ENCODE data around the gene TMEM161A.
"Not testable (repeated sequence)": the region's sequence is repeated elsewhere in the genome, so short reads cannot be mapped to it uniquely, and the experiment has no call there.

TMEM161A gene

GRCh38 chr19:19152668-19153384, 14.5 kb upstream of the TMEM161A start:
- no peak for DNase-seq (ENCODE audit: low read depth)
- H3K4me3 ChIP-seq (ENCODE audit: low read depth, low read length), result no peak overlapping the region
- TF ChIP-seq CTCF (conservative IDR thresholded peaks at IDR 0.05; ENCODE audit: low read depth, low read length), result no peak

GRCh38 chr19:19151418-19151817, 13.1 kb upstream of the TMEM161A start:
- TF ChIP-seq CTCF (conservative IDR thresholded peaks at IDR 0.05; ENCODE audit: low read depth, low read length), result no peak
- DNase-seq (ENCODE audit: low read depth), result no peak

GRCh38 chr19:19149435-19149834, 11.2 kb upstream of the TMEM161A start:
- no peak for DNase-seq (ENCODE audit: low read depth)
- H3K4me3 ChIP-seq (ENCODE audit: low read depth, low read length), result no peak overlapping the region
- no peak for TF ChIP-seq CTCF (conservative IDR thresholded peaks at IDR 0.05; ENCODE audit: low read depth, low read length)

More at GRCh38 chr19:19151418-19151817, 13.1 kb upstream of the TMEM161A start:
- no peak overlapping the region for H3K4me3 ChIP-seq (ENCODE audit: low read depth, low read length)

GRCh38 chr19:19148504-19148903, 10.2 kb upstream of the TMEM161A start:
- H3K4me3 ChIP-seq (ENCODE audit: low read depth, low read length); DNase-seq (ENCODE audit: low read depth): not testable (repeated sequence)

- TF ChIP-seq CTCF (conservative IDR thresholded peaks at IDR 0.05; ENCODE audit: low read depth, low read length), result no peak
- no peak for DNase-seq (ENCODE audit: low read depth)
- no peak overlapping the region for H3K4me3 ChIP-seq (ENCODE audit: low read depth, low read length)
Measured at GRCh38 chr19:19147344-19147743, 9.1 kb upstream of the TMEM161A start.

GRCh38 chr19:19146865-19147264, 8.6 kb upstream of the TMEM161A start:
- no peak for TF ChIP-seq CTCF (conservative IDR thresholded peaks at IDR 0.05; ENCODE audit: low read depth, low read length)

GRCh38 chr19:19145684-19146608, 7.7 kb upstream of the TMEM161A start:
- H3K4me3 ChIP-seq (ENCODE audit: low read depth, low read length), result peak overlapping the region; percentile 30
- TF ChIP-seq CTCF (conservative IDR thresholded peaks at IDR 0.05; ENCODE audit: low read depth, low read length), result peak; percentile 91
- DNase-seq (ENCODE audit: low read depth), result peak; percentile 62

More at GRCh38 chr19:19146865-19147264, 8.6 kb upstream of the TMEM161A start:
- H3K4me3 ChIP-seq (ENCODE audit: low read depth, low read length), result no peak overlapping the region
- DNase-seq (ENCODE audit: low read depth), result no peak
